HepG2 (cell line): Measurements from ENCODE around the gene TNNI3K.

Experiments
- MEF2D ChIP-seq: sonication (generic); formaldehyde crosslinking; IDR thresholded peaks from 2 replicates; pipeline ENCODE4 v1.5.1; 2020; ENCODE audit warnings: mild to moderate bottlenecking, missing genetic modification reagents
- TF ChIP-seq, protein P1 (sequence below): sonication (generic); formaldehyde crosslinking; IDR thresholded peaks from 2 replicates; pipeline ENCODE4 v1.4.0; 2020; ENCODE audit warnings: missing genetic modification reagents

- no peak for TF ChIP-seq MEF2D (CRISPR knock-in tag)
- TF ChIP-seq, protein P1, sequence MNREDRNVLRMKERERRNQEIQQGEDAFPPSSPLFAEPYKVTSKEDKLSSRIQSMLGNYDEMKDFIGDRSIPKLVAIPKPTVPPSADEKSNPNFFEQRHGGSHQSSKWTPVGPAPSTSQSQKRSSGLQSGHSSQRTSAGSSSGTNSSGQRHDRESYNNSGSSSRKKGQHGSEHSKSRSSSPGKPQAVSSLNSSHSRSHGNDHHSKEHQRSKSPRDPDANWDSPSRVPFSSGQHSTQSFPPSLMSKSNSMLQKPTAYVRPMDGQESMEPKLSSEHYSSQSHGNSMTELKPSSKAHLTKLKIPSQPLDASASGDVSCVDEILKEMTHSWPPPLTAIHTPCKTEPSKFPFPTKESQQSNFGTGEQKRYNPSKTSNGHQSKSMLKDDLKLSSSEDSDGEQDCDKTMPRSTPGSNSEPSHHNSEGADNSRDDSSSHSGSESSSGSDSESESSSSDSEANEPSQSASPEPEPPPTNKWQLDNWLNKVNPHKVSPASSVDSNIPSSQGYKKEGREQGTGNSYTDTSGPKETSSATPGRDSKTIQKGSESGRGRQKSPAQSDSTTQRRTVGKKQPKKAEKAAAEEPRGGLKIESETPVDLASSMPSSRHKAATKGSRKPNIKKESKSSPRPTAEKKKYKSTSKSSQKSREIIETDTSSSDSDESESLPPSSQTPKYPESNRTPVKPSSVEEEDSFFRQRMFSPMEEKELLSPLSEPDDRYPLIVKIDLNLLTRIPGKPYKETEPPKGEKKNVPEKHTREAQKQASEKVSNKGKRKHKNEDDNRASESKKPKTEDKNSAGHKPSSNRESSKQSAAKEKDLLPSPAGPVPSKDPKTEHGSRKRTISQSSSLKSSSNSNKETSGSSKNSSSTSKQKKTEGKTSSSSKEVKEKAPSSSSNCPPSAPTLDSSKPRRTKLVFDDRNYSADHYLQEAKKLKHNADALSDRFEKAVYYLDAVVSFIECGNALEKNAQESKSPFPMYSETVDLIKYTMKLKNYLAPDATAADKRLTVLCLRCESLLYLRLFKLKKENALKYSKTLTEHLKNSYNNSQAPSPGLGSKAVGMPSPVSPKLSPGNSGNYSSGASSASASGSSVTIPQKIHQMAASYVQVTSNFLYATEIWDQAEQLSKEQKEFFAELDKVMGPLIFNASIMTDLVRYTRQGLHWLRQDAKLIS (CRISPR knock-in tag), result no peak
Observed at GRCh38 chr1:74453277-74453676, 218.1 kb downstream of the TNNI3K start.
